ENCODE data around the gene GAS6. TPM values are rescaled to one million over a fixed set of nuclear protein-coding genes. Genes with fewer than 3 reads are reported as not detected.
"Not testable (repeated sequence)": the region's sequence is repeated elsewhere in the genome, so short reads cannot be mapped to it uniquely, and the experiment has no call there.

The GAS6 gene
- total RNA-seq, 1 experiment from 2014 or later, result 12.0 TPM

DNA sequence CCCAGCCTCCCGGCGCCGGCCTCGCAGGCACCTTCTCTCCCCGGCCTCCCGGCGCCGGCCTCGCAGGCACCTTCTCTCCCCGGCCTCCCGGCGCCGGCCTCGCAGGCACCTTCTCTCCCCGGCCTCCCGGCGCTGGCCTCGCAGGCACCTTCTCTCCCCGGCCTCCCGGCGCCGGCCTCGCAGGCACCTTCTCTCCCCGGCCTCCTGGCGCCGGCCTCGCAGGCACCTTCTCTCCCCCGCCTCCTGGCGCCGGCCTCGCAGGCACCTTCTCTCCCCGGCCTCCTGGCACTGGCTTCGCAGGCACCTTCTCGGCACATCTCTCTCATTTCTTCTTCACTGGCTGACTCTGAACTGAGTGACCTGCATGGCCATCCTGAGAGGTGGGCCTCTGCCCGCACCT lies 37.4 kb downstream of the GAS6 start:
- not testable (repeated sequence) for DNase-seq (ENCODE audit: extremely low read depth, low read depth)

DNA sequence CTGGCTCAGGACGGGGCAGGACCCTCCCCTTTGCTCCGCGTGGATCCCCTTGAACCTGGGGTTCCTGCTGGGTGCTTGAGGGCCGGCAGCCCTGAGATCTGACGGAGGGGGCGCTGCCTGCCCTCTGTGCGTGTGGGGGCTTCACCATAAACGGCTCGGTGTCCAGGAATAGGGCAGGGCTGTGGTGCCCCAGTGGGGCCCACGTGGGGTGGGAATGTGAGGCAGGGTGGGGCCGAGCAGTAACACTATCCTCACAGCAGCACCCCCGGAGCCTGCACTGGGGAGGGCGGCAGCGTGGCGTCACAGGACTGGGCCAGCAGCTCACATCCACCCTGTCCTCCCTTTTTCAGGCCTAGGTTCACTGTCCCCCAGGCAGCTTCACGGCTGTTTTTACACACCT lies 38.0 kb downstream of the GAS6 start:
- no peak for DNase-seq (ENCODE audit: extremely low read depth, low read depth)

DNA sequence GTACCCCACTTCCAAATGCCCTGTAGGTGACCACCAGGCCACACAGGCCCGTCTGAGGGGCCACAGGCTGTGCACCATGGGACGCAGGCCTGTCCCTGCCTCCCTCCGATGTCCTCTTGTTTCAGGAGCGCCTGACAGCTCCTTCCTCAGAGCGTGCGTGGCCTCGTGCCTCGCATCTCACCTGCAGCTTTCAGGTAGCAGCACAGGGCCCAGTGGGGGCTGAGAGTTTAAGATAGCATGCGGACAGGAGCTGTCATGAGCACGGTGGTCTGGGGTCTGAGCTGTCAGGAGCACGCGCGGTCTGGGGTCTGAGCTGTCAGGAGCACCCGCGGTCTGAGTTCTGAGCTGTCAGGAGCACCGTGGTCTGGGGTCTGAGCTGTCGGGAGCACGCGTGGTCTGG lies 40.1 kb downstream of the GAS6 start:
- DNase-seq (ENCODE audit: extremely low read depth, low read depth), result no peak

DNA sequence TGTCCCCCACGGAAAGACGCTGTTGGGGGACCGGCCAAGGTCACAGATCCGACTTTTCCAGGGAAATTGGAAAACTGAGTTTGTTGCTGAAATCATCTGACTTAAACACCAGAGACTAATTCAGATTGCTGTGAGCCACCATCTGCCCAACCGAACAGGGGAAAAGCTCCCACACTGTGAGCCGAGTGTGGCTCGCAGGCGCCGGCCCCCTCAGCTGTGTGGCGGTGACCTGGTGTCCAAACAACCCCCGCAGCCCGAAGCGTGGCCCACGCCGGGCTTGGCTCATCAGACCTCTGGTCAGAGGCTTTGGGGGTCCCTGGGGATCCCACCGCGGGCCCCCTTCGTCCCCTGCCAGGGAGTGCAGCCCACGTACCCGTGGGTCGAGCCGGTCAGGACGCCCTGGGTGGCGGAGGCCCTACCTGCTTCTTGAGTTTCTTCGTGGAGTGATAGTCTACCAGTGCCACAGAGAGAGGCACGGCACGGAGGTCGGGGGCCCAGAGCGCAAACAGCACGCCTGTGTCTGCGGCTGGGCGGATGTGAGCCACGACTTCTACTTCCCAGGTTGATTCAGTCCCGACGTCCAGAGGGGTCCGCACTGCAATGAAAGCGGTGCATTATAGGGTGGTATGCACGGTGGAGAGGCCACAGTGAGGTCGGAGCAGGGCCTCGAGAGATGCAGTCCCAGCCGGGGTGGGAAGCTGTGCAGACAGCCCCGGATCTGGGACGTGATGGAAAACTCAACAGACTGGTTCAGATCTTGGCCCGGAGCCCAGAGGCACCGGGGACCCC lies 40.7 kb downstream of the GAS6 start:
- DNase-seq (ENCODE audit: extremely low read depth, low read depth), result no peak

DNA sequence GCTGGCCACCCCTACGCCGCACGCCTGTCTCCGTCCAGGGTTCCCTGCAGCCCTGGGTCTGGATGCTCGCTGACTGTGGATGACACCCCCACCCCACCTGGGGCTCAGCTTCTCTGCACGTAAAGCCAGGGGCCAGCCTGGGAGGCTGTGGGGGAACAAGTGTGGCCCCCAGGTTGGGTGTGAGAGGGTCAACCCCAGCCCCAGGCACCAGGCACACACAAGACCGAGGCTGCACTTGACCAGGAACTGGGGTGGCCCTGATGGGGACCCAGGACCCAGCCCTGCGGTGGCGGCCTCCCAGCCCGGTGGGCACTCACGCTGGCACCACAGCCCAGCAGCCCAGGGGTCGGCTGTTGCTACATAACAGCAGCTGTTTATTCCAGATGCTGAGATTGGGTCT lies 41.6 kb downstream of the GAS6 start:
- no peak for DNase-seq (ENCODE audit: extremely low read depth, low read depth)

DNA sequence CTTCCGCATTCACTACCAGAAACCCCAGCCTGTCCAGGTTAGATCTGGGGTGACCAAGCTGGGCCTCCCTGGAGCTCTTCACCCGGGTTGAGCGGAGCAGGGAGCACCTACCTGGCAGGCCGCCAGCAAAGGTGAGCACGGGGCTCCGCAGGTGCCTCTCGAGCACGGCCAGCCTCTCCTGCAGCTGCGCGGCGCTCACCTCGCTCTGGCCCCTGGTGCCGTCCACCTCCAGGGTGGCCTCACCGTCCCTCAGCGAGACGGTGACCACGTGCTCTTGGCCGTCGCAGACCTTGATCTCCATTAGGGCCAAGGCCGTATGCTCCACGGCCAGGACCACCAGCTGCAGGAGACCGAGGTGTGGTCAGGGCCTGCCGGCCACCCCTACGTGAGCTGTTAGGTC lies 42.0 kb downstream of the GAS6 start:
- no peak for DNase-seq (ENCODE audit: extremely low read depth, low read depth)

DNA sequence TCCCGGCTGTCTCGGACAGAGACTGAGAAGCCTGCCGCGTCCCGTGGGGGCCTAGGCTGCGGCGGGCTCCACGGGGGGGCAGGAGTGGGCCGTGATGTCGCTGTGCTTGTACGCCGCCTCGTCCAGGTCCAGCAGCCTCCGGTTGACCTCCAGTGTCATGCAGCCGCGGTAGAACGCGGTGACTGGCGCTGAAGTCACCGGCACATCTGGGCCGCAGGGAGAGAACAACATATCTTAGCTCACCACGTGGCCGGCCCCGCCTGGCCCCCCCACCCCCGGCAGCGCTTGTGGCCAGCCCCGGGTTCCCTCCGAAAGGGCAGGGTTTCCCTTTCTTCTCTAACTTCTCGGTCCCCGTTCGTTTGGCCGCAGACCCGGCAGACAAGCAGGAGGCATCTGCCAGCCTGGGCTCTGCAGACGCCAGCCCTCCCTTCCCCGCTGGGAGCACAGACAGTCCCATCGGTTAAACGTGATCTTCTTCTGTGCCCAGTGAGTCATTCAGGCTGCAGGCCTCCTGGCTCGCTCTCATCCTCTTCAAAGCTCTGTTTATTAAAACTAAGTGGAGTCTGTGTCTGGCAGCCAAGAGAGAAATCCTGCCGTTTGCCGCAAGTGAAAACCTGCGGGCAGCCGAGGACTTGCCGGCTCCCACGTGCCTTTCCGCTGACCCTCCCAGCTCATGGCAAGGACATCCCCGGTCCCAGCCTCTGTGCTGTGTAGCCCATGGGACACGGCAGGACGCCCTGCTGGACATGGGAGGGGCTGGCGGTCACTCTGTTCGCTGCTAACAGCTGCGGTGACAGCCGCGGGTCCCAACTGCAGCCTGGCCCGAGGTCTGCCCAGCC lies 42.8 kb downstream of the GAS6 start:
- peak; percentile 24 for DNase-seq (ENCODE audit: extremely low read depth, low read depth)

DNA sequence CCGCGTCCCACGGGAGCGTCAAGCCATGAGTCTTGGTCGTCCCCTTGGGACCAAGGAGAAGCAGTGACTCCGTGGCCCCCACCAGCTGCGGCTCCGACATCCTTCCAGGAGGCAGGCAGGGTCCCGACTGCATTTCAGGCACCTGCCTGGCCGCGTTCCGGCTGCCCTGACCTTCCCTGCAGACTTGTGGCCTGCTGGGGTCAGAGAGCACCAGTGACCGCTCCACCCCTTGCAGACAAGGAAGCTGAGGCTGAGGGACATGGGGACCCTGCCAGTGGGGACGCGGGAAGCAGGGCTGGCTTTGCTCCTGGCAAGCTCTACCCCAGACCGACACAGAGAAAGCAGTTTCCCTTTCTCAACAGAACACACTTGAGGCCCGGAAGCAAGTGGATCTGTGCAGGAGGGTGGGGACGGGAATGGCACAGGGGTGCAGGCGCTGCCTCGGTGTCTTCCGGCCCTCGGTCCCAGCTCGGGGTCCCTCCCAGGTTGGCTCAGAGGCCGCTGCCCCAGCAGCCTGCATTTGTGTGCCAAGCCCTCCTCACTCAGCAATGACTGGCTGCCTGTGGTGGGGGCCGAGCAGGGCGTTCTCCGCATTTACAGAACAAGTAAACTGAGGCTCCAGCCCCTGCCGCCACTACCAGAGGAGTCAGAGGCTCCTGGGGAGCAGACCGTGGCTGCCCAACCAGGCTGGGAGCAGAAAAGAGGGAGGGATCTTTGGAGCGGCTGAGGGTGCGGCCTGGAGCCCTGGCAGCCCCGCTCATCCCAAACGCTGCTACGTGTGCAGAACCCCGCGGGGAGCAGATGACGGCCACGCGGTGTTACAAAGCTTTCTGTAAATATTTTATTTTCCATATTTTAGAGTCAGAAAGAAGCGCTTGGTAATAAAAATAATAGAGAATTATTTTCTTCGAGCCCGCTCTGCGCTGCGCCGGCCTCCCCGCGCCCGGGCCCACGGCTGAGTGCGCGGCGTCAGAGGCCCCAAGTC lies 43.9 kb downstream of the GAS6 start:
- DNase-seq (ENCODE audit: extremely low read depth, low read depth), result no peak

DNA sequence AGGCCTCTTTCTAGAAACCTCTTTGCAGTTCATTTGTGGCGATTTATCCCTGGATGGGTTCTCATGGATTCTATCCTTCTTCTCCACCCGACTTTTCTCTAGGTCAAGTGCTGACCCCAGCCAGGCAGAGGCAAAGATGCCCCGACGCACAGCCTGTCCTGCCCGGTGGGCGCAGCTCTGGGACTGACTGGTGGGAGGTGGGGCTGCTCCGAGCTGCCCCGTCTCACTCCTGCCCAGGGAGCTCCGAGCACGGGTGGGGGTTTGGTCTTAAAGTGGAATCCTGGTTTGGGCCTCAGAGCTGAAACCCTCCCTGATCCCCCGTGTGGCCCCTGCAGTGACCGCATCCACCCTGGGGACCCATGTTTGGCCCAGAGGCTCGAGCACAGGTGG lies 44.5 kb downstream of the GAS6 start:
- no peak for DNase-seq (ENCODE audit: extremely low read depth, low read depth)

DNA sequence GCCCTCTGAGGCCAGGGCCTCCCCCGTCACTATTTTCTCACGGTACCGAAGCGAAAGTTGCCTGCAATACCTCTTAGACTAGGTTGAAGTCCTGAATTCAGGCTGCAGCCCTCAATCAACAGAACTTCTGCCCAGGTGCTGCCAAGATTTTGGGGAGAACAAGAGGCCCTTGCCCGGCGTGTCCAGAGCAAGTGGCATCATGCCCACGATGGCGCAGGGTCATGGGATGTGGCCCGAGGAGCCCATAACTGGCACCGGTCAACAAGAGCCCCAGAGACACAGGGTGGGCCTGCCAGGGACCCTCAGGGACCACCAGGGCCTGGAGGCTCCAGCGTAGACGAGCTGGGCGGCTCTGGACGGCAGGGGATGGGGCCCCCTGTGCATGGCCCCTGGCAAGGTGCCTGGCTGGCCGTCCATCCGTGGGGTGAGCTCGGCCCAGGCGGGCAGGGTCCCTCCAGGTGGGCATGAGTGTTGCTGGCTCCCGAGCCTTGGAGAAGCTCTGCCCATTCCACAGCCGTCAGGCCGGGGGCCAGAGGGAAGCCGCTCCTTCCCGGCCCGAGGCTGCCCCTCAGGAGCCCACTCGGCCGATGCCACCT lies 45.1 kb downstream of the GAS6 start:
- no peak for DNase-seq (ENCODE audit: extremely low read depth, low read depth)

DNA sequence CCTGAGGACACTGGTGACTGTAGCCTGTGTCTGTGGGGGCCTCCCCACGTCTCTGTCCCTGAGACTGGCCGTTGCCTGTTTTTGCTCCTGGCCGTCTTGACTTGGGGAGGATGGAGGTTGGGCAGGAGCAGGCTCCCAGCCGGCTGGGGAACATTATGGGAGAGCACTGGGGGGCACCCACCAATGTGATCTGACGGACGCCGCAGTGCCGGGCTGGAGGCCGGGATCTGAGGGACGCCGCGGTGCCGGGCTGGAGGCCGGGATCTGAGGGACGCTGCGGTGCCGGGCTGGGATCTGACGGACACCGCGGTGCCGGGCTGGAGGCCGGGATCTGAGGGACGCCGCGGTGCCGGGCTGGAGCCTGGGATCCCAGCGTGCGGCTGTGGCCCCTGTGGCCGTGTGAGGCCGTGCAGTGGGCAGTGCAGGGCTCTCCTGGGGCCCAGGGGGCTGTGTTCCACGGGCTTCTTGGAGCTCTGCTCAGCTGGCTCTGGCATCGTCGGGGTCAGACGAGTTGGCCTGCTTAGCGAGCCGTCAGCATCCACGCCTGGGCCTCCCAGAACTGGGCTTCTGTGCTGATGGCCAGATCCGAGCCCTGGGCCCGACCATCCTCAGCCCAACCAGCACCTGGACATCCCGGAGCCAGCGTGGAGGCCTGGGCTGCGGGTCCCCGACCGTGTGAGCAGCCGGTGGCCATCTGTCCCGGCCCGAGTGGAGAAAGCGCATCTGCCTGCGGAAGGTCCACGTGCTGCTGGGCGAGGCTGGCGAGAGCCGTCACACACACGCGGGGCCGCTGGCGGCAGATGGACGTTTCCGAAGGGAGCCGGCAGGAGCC lies 45.8 kb downstream of the GAS6 start:
- no peak for DNase-seq (ENCODE audit: extremely low read depth, low read depth)

DNA sequence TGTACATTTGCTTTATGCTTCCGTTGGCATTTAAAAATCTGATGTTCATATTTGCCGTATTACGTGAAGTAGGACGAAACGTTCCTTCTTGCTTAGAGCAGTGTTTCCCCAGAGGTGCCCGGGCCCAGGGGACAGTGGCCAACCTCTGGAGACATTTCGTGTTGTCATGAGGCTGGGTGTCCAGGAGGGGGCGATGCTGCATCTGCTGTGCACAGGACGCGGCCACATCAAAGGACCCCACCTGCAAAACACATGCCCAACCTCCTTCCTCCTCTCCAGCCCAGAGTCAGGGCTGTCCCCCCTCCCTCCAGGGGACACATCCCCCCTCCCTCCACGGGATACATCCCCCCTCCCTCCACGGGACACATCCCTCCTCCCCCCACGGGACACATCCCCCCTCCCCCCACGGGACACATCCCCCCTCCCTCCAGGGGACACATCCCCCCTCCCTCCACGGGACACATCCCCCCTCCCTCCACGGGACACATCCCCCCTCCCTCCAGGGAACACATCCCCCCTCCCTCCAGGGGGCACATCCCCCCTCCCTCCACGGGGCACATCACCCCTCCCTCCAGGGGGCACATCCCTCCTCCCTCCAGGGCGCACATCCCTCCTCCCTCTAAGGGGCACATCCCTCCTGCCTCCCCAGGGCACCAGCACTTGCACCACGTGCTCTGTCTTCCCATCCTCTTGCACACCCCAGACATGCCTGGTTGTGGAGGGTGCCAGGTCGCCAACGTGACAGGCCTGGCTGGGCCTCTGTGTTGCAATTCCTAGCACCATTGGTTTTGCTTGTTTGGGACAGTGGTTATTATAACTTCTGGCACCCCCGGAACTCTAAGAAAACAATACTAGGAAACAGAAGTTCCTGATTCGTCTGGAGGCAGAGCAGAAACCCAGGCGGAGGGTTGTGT lies 46.7 kb downstream of the GAS6 start:
- peak; percentile 55 for DNase-seq (ENCODE audit: extremely low read depth, low read depth)

DNA sequence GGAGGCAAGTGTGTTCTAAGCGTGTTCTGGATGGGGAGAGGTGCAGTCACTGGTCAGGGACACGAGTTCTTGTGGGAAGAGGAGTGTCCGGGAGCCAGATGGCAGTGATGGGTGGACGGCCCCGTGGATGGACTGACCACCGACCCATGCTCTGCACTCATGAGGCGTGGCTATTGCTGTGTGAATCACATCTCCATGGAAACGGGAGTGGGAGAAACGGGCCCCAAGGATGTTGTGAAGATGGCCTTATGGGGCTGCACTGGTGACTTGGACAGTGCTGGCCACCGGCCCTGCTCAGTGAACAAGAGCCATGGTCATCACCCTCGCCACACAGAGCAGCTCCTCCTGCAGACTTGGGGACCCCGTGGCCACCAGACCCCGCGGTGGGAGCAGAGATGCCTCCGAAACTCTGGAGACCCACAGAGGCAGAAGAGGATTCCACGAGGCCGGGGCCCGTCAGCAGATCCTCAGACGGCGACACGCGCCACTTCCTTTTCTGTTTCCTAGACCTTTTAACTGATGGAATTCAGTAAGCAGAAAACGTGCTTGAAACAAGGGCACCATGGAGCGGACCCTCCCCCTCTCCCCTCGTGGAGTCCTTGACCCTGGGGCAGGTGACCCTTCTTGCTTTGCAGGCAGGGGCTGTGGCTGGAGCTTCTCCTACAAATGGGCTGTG lies 47.5 kb downstream of the GAS6 start:
- DNase-seq (ENCODE audit: extremely low read depth, low read depth), result no peak

DNA sequence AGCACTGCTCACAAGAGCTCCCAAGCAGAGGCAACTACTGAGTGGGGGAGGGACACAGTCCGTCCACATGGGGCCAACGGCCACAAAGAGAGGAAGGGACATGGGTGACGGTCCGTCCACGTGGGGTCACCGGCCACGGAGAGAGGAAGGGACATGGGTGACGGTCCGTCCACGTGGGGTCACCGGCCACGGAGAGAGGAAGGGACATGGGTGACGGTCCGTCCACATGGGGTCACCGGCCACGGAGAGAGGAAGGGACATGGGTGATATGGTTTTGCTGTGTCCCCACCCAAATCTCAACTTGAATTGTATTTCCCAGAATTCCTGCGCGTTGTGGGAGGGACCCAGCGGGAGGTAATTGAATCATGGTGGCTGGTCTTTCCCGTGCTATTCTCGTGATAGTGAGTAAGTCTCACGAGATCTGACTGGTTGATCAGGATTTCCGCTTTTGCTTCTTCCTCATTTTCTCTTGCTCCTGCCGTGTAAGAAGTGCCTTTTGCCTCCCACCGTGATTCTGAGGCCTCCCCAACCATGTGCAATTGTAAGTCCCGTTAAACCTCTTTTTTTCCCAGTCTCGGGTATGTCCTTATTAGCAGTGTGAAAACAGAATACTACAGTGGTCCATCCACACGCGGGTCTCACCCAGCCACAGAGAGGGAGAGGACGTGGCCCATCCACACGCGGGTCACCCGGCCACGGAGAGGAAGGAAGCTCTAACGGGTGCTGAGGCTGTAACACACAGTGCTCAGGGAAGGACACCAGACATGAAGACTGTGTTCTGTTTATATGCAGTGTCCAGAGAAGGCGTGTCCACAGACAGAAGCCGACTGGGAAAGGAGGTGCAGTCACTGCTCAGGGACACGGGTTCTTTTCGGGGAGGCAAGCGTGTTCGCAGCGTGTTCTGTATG lies 48.5 kb downstream of the GAS6 start:
- DNase-seq (ENCODE audit: extremely low read depth, low read depth), result no peak

DNA sequence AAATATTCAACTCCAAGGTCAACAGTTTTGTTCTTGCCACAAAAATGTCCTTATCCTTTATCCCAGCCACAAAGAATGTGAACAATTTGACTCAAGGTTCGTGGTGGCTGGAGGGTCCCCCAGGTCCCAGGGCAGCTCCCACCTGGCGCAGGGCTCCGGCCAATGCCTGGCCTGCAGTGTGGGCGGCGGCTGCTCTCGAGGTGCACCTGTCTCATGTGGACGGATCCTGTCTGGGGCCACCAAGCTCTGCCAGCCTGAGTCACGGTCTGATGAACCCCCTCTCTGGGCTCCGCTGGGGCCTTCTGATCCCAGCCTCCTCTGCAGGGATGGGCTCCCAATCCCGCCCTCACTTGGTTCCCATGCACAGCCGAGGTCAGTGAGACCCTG lies 49.4 kb downstream of the GAS6 start:
- no peak for DNase-seq (ENCODE audit: extremely low read depth, low read depth)

DNA sequence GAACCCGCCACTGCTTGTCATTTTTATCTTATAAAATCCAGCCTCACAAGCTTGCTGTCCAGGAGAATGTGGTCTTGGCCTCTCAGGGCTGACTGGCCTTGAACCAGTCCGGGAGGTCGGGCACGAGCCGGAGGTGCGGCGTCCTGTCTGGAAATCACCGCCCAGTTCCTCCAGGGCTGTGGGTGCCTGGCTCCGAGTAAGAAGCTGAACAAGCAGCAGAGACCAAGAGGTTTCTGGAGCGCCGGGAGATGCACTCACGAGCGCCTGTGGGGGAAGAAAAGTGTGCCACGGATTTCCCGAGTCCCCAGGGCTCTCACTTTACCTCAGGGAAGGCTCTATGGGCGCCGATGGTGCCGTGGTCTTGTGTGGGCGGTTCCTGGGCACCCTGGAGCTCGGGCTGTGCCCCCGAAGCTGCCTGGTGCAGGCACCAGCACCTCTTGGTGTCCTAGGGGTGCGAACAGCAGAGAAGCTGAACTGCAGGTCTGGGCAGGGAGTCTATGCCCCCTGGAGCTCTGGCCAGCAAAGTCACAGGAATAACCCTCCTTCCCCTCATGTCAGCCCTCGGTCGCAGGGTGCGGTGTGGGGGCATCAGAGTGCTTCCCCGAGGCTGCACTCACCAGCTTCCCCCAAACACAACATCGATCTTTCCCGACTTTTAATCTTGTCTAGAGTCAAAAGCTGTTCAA lies 50.0 kb downstream of the GAS6 start:
- DNase-seq (ENCODE audit: extremely low read depth, low read depth), result no peak
